SK-N-SH treated with all-trans-retinoic acid at 6 μM for 48 hours (cell line): ENCODE data around the gene MYL2.
"Not testable (repeated sequence)": the region's sequence is repeated elsewhere in the genome, so short reads cannot be mapped to it uniquely, and the experiment has no call there.

ENCODE experiments used
- ATAC-seq: fragments of 200-7000 bp; cut with Tn5 transposase; 3 replicates; pipeline ENCODE4 v1.9.1; 2020; ENCODE audit warnings: mild to moderate bottlenecking, moderate library complexity
- BACH2 ChIP-seq: fragments of 250-450 bp; sonication (Bioruptor Pico); IDR thresholded peaks from 2 replicates; pipeline ENCODE4 v1.9.0; 2021; ENCODE audit warnings: mild to moderate bottlenecking, borderline replicate concordance
- CSDC2 ChIP-seq: fragments of 250-450 bp; sonication (Bioruptor Pico); IDR thresholded peaks from 2 replicates; pipeline ENCODE4 v1.5.0; 2020; ENCODE audit warnings: mild to moderate bottlenecking, moderate library complexity
- GLIS3 ChIP-seq: fragments of 250-450 bp; sonication (Bioruptor Pico); IDR thresholded peaks from 2 replicates; pipeline ENCODE4 v1.5.0; 2020; ENCODE audit warnings: mild to moderate bottlenecking, moderate library complexity
- OSR1 ChIP-seq: fragments of 250-450 bp; sonication (Bioruptor Pico); IDR thresholded peaks from 2 replicates; pipeline ENCODE4 v1.8.0; 2022; ENCODE audit warnings: moderate library complexity, mild to moderate bottlenecking, inconsistent platforms
- PPARA ChIP-seq: fragments of 250-450 bp; sonication (Bioruptor Pico); IDR thresholded peaks from 2 replicates; pipeline ENCODE4 v1.5.0; 2020; ENCODE audit warnings: mild to moderate bottlenecking, borderline replicate concordance
- RARB ChIP-seq: fragments of 250-450 bp; sonication (Bioruptor Pico); IDR thresholded peaks from 2 replicates; pipeline ENCODE4 v1.8.0; 2021; ENCODE audit warnings: mild to moderate bottlenecking, moderate library complexity
- TCF4 ChIP-seq: fragments of 250-450 bp; sonication (Bioruptor Pico); IDR thresholded peaks from 2 replicates; pipeline ENCODE4 v1.8.0; 2021; ENCODE audit warnings: mild to moderate bottlenecking, moderate library complexity, borderline replicate concordance
- TOX ChIP-seq: fragments of 250-450 bp; sonication (Bioruptor Pico); IDR thresholded peaks from 2 replicates; pipeline ENCODE4 v1.8.0; 2021; ENCODE audit warnings: mild to moderate bottlenecking, moderate library complexity, borderline replicate concordance
- ZC3H10 ChIP-seq: fragments of 250-450 bp; sonication (Bioruptor Pico); IDR thresholded peaks from 2 replicates; pipeline ENCODE4 v1.5.1; 2021; ENCODE audit warnings: mild to moderate bottlenecking, moderate library complexity
- ZFP3 ChIP-seq: fragments of 250-450 bp; sonication (Bioruptor Pico); IDR thresholded peaks from 2 replicates; pipeline ENCODE4 v1.5.0; 2020; ENCODE audit warnings: mild to moderate bottlenecking, moderate library complexity
- ZFP30 ChIP-seq: fragments of 450-650 bp; formaldehyde crosslinking; IDR thresholded peaks from 2 replicates; pipeline ENCODE4 v1.5.0; 2022; ENCODE audit warnings: mild to moderate bottlenecking, moderate library complexity
- ZNF565 ChIP-seq: fragments of 450-650 bp; formaldehyde crosslinking; conservative IDR thresholded peaks from 2 replicates; pipeline ENCODE4 v1.5.0; 2020; ENCODE audit warnings: low read depth, mild to moderate bottlenecking, moderate library complexity
- ZNF70 ChIP-seq: fragments of 450-650 bp; formaldehyde crosslinking; IDR thresholded peaks from 2 replicates; pipeline ENCODE4 v1.5.0; 2020; ENCODE audit warnings: mild to moderate bottlenecking, moderate library complexity
- ZNF8 ChIP-seq: fragments of 450-650 bp; formaldehyde crosslinking; IDR thresholded peaks from 2 replicates; pipeline ENCODE4 v1.5.0; 2020; ENCODE audit warnings: mild to moderate bottlenecking, moderate library complexity
- TF ChIP-seq, protein P1 (sequence below): fragments of 250-450 bp; sonication (Bioruptor Pico); IDR thresholded peaks from 2 replicates; pipeline ENCODE4 v1.8.0; 2021; ENCODE audit warnings: low read depth, mild to moderate bottlenecking, moderate library complexity, borderline replicate concordance
- TF ChIP-seq, protein P2 (sequence below): fragments of 250-450 bp; sonication (Bioruptor Pico); IDR thresholded peaks from 2 replicates; pipeline ENCODE4 v1.5.0; 2020; ENCODE audit warnings: mild to moderate bottlenecking, moderate library complexity
- TF ChIP-seq, protein P3 (sequence below): fragments of 250-450 bp; sonication (Bioruptor Pico); IDR thresholded peaks from 2 replicates; pipeline ENCODE4 v1.5.1; 2020; ENCODE audit warnings: low read depth, mild to moderate bottlenecking, moderate library complexity

Gene MYL2

DNA sequence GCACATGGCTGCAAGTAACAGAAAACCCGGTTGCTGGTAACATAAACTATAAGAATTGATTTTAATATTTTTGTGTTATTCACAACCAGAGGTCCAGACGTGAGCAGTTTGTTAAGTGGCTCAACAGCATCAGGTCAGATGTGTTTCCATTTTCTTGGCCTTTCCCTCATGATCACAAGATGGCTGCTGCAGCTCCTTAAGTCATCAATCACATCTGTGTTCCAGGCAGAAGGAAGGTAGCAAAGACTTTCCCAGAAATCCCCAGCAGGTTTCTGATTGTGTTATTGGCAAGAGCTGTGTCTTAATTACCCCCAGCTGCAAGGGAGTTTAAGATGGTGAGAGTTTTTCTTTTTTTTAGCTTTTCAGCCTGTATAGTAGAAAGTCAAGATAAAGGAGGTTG is 40.4 kb upstream of the MYL2 start (continued):
- TF ChIP-seq, protein P1, sequence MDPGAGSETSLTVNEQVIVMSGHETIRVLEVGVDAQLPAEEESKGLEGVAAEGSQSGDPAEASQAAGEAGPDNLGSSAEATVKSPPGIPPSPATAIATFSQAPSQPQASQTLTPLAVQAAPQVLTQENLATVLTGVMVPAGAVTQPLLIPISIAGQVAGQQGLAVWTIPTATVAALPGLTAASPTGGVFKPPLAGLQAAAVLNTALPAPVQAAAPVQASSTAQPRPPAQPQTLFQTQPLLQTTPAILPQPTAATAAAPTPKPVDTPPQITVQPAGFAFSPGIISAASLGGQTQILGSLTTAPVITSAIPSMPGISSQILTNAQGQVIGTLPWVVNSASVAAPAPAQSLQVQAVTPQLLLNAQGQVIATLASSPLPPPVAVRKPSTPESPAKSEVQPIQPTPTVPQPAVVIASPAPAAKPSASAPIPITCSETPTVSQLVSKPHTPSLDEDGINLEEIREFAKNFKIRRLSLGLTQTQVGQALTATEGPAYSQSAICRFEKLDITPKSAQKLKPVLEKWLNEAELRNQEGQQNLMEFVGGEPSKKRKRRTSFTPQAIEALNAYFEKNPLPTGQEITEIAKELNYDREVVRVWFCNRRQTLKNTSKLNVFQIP (CRISPR knock-in tag), result no peak
- TF ChIP-seq ZNF8 (CRISPR knock-in tag), result no peak
- TF ChIP-seq ZNF565 (CRISPR knock-in tag), result no peak
- TF ChIP-seq ZFP3 (CRISPR knock-in tag), result no peak
- no peak for TF ChIP-seq TCF4 (CRISPR knock-in tag)
- no peak for TF ChIP-seq CSDC2

DNA sequence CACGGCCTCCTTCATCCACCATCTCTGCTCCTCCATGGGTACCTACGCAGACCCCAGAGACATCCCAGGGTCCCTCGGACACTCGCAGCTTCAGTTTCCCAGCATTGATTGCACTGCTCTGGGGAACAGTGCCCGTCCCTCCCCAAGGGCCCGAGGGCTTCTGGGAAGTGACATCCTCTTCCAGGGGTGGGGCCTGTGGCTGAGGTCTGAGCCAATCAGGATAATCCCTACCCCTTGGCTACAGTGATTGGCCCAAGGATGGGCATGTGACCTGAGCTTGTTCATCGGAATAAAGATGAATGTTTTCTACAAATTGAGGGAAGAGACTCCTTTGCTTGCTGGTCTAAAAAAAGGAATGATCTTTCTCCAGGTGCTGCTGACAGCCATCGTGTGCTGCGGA is 37.3 kb upstream of the MYL2 start:
- peak; percentile 100 for ATAC-seq
- TF ChIP-seq OSR1, result no peak
- TF ChIP-seq TCF4 (CRISPR knock-in tag), result no peak
- no peak for TF ChIP-seq ZFP3 (CRISPR knock-in tag)
- TF ChIP-seq, protein P2, sequence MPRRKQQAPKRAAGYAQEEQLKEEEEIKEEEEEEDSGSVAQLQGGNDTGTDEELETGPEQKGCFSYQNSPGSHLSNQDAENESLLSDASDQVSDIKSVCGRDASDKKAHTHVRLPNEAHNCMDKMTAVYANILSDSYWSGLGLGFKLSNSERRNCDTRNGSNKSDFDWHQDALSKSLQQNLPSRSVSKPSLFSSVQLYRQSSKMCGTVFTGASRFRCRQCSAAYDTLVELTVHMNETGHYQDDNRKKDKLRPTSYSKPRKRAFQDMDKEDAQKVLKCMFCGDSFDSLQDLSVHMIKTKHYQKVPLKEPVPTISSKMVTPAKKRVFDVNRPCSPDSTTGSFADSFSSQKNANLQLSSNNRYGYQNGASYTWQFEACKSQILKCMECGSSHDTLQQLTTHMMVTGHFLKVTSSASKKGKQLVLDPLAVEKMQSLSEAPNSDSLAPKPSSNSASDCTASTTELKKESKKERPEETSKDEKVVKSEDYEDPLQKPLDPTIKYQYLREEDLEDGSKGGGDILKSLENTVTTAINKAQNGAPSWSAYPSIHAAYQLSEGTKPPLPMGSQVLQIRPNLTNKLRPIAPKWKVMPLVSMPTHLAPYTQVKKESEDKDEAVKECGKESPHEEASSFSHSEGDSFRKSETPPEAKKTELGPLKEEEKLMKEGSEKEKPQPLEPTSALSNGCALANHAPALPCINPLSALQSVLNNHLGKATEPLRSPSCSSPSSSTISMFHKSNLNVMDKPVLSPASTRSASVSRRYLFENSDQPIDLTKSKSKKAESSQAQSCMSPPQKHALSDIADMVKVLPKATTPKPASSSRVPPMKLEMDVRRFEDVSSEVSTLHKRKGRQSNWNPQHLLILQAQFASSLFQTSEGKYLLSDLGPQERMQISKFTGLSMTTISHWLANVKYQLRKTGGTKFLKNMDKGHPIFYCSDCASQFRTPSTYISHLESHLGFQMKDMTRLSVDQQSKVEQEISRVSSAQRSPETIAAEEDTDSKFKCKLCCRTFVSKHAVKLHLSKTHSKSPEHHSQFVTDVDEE (CRISPR knock-in tag), result no peak
- no peak for TF ChIP-seq GLIS3 (CRISPR knock-in tag)
- TF ChIP-seq RARB, result no peak
- TF ChIP-seq PPARA (CRISPR knock-in tag), result no peak
- no peak for TF ChIP-seq ZNF565 (CRISPR knock-in tag)
- no peak for TF ChIP-seq ZC3H10 (CRISPR knock-in tag)
- no peak for TF ChIP-seq ZFP30 (CRISPR knock-in tag)
- TF ChIP-seq, protein P3, sequence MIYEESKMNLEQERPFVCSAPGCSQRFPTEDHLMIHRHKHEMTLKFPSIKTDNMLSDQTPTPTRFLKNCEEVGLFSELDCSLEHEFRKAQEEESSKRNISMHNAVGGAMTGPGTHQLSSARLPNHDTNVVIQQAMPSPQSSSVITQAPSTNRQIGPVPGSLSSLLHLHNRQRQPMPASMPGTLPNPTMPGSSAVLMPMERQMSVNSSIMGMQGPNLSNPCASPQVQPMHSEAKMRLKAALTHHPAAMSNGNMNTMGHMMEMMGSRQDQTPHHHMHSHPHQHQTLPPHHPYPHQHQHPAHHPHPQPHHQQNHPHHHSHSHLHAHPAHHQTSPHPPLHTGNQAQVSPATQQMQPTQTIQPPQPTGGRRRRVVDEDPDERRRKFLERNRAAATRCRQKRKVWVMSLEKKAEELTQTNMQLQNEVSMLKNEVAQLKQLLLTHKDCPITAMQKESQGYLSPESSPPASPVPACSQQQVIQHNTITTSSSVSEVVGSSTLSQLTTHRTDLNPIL (CRISPR knock-in tag), result no peak

DNA sequence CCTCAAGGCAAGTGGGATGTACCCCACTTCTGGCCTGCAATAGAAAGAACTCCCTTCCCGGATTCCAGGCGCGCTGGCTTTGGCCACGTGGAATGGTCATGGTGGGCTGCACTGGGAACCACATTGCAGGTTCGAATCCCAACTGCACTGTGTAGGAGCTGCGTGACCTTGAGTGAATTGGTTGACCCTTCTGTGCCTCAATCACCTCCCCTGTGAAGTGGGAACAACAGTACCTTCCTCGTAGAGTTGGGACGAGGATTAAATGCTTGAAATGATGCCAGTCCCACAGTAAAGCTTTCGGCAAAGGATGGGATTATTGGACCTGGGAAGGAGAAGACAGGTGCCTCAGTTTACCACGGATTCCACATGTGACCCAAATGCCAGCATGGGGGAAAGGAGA is 36.8 kb upstream of the MYL2 start:
- no peak for TF ChIP-seq ZFP3 (CRISPR knock-in tag)
- TF ChIP-seq RARB, result no peak
- no peak for TF ChIP-seq ZC3H10 (CRISPR knock-in tag)
- no peak for TF ChIP-seq ZNF70 (CRISPR knock-in tag)
- TF ChIP-seq, protein P3 (CRISPR knock-in tag), result no peak
- TF ChIP-seq TOX, result no peak
- TF ChIP-seq PPARA (CRISPR knock-in tag), result no peak
- TF ChIP-seq ZFP30 (CRISPR knock-in tag), result no peak
- TF ChIP-seq ZNF565 (CRISPR knock-in tag), result no peak
- TF ChIP-seq TCF4 (CRISPR knock-in tag), result no peak
- TF ChIP-seq, protein P1 (CRISPR knock-in tag), result no peak
- TF ChIP-seq ZNF8 (CRISPR knock-in tag), result no peak
- TF ChIP-seq CSDC2, result no peak
- TF ChIP-seq BACH2 (CRISPR knock-in tag), result no peak
- TF ChIP-seq, protein P2 (CRISPR knock-in tag), result no peak
- no peak for ATAC-seq

DNA sequence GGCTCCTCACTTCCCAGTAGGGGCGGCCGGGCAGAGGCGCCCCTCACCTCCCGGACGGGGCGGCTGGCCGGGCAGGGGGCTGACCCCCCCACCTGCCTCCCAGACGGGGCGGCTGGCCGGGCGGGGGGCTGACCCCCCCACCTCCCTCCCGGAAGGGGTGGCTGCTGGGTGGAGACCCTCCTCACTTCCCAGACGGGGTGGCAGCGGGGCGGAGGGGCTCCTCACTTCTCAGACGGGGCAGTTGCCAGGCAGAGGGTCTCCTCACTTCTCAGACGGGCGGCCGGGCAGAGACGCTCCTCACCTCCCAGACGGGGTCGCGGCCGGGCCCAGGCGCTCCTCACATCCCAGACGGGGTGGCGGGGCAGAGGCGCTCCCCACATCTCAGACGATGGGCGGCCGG is 30.5 kb upstream of the MYL2 start:
- ATAC-seq, result not testable (repeated sequence)

DNA sequence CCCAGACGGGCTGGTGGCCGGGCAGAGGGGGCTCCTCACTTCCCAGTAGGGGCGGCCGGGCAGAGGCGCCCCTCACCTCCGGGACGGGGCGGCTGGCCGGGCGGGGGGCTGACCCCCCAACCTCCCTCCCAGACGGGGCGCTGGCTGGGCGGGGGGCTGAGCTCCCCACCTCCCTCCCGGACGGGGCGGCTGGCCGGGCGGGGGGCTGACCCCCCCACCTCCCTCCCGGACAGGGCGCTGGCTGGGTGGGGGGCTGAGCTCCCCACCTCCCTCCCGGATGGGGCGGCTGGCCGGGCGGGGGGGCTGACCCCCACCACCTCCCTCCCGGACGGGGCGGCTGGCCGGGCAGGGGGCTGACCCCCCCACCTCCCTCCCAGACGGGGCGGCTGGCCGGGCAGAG is 30.1 kb upstream of the MYL2 start:
- not testable (repeated sequence) for ATAC-seq
